Measurements from ENCODE around the gene KCNC3. TPM values are rescaled to one million over a fixed set of nuclear protein-coding genes. Genes with fewer than 3 reads are reported as not detected.

KCNC3 gene
- total and polyA plus RNA-seq, 2 of the 13 experiments (the other 11 are each of a cell fraction or from before 2014, with no cell fraction given) = 0.29 to 1.7 TPM

GRCh38 chr19:50327461-50328223 is 1.5 kb downstream of the KCNC3 start:
- intact Hi-C loops (cut with micrococcal nuclease; ENCODE audit: unreplicated experiment) = loop anchor here (5.0 kb wide), 1 partner anchor 65 kb away; no protein-coding TSS in a partner anchor
- CTCF ChIA-PET (ENCODE audit: low intra/inter-chr PET ratio, low total read pairs) = no interaction called here
- BruUV-seq (replicated peaks) = no TSS peak

More at GRCh38 chr19:50327461-50328223, 1.5 kb downstream of the KCNC3 start:
- no peak for FAIRE-seq
- in situ Hi-C loops (cut with HindIII; ENCODE audit: extremely low pct_ligation_motif_present, low pct_unique_long_range_greater_than_20kb) = loop anchor here (5.0 kb wide), 1 partner anchor 65 kb away; no protein-coding TSS in a partner anchor
- peak overlapping the region; percentile 46; the same call in 1 of the 2 replicates for H3K9ac ChIP-seq (ENCODE audit: insufficient read depth, low read depth, low read length)
- H4K20me1 ChIP-seq (ENCODE audit: insufficient read depth, low read length) = peaks cover 7% of the 10 kb centered on the region; the same call in 1 of the 2 replicates
- no peak for DNase-seq (ENCODE audit: low spot score)
- H2AFZ ChIP-seq (ENCODE audit: low read length) = no peak overlapping the region
- peak overlapping the region; percentile 12 to 50 (median 29); a peak in 5 of 6 replicates for H3K4me3 ChIP-seq (replicated peaks in 1 of 3; ENCODE audit: insufficient read depth in 1 of 3, low read depth in 2 of 3, low read length in 3 of 3)
- ATAC-seq = no peak
- H3K27ac ChIP-seq (ENCODE audit: extremely low read length, insufficient read depth, low read length) = no peak overlapping the region
- peaks cover 0 to 3% of the 10 kb centered on the region in 2 experiments; a peak in 2 of 5 replicates for H3K36me3 ChIP-seq (replicated peaks in 1 of 2; ENCODE audit: control insufficient read depth in 1 of 2, insufficient read depth in 2 of 2, low read length in 2 of 2)
- H3K79me2 ChIP-seq (ENCODE audit: insufficient read depth, low read length) = no peaks in the 10 kb centered on the region
- H3K27me3 ChIP-seq (ENCODE audit: control insufficient read depth in 1 of 2, insufficient read depth in 2 of 2, low read length in 2 of 2) = no peaks in the 10 kb centered on the region
- H3K4me2 ChIP-seq (ENCODE audit: low read depth, low read length) = peak overlapping the region; percentile 77
- H3K4me1 ChIP-seq (ENCODE audit: insufficient read depth, low read length) = peaks cover 61% of the 10 kb centered on the region
- POLR2A ChIA-PET = interaction anchor here (1.5 kb wide), 1 partner anchor 52 kb away, joined by 8 read pairs; no protein-coding TSS in a partner anchor
- no peaks in the 10 kb centered on the region for H3K9me3 ChIP-seq (ENCODE audit: low read length)
- TF ChIP-seq CENPT (CRISPR knock-in tag; IDR thresholded peaks at IDR 0.05; ENCODE audit: low read depth) = no peak
- TF ChIP-seq MYNN (CRISPR knock-in tag; IDR thresholded peaks at IDR 0.05; ENCODE audit: low read depth) = no peak
- no peak for TF ChIP-seq THAP7 (CRISPR knock-in tag; IDR thresholded peaks at IDR 0.05)
- TF ChIP-seq ISX (CRISPR knock-in tag; conservative IDR thresholded peaks at IDR 0.05) = no peak
- TF ChIP-seq HES4 (CRISPR knock-in tag; IDR thresholded peaks at IDR 0.05; ENCODE audit: borderline replicate concordance) = no peak
- TF ChIP-seq ZNF543 (CRISPR knock-in tag; IDR thresholded peaks at IDR 0.05) = no peak
- no peak for TF ChIP-seq RORA (CRISPR knock-in tag; IDR thresholded peaks at IDR 0.05)
- TF ChIP-seq ZNF687 (CRISPR knock-in tag; IDR thresholded peaks at IDR 0.05) = no peak
- 17% methylated on average over 15 of the region's 20 CpGs for WGBS (ENCODE audit: low lambda C conversion rate)

All from HepG2 (cell line).